Thyroid gland (tissue), 4 donors: Measurements from ENCODE around the gene USP17L13. TPM values are rescaled to one million over a fixed set of nuclear protein-coding genes. Genes with fewer than 3 reads are reported as not detected.
"Not testable (repeated sequence)": the region's sequence is repeated elsewhere in the genome, so short reads cannot be mapped to it uniquely, and the experiment has no call there.

Experiments used
- DNase-seq, 2 donors: peaks; one replicate each; pipeline ENCODE4 v3.0.0-alpha.2; 2019
- H3K27ac ChIP-seq, 3 donors: fragments of 200-600 bp; sonication (generic); 1 replicate in 2 of 3; 2 replicates in 1 of 3; pipeline ENCODE4 v1.5.1; 2016 to 2019; ENCODE audit warnings: mild to moderate bottlenecking in 1 of 3, moderate library complexity in 1 of 3
- H3K27me3 ChIP-seq: fragments of 200-600 bp; sonication (generic); one replicate; pipeline ENCODE4 v1.5.1; 2019
- H3K36me3 ChIP-seq, 2 donors: fragments of 200-600 bp; sonication (generic); one replicate each; pipeline ENCODE4 v1.5.1; 2016 to 2019
- H3K4me1 ChIP-seq, 2 donors: fragments of 200-600 bp; sonication (generic); one replicate each; pipeline ENCODE4 v1.5.1; 2017 to 2019
- H3K4me3 ChIP-seq, 3 donors: fragments of 200-600 bp; sonication (generic); replicated peaks in 1 of 3; 1 replicate in 2 of 3; 2 replicates in 1 of 3; pipeline ENCODE4 v1.5.1; 2016; ENCODE audit warnings: mild to moderate bottlenecking in 1 of 3
- H3K9me3 ChIP-seq: fragments of 200-600 bp; sonication (generic); one replicate; pipeline ENCODE4 v1.5.1; 2017
- WGBS, 2 donors: methylation state at CpG; one replicate each; pipeline ENCODE4 v1.1.5; 2017; 5-methylcytosine and 5-hydroxymethylcytosine counted together
- intact Hi-C: fragments of 100-400 bp; cut with DNase I; formaldehyde crosslinking; loops from one replicate; pipeline ENCODE4 v1.15.1; 2023
- total RNA-seq, 4 donors: library from RNA; depleted of rRNA; stranded (reverse); fragments of >200 nt; gene quantifications; one replicate each; pipeline ENCODE4 v1.2.3, GENCODE V29; 2016

The USP17L13 gene, protein sequence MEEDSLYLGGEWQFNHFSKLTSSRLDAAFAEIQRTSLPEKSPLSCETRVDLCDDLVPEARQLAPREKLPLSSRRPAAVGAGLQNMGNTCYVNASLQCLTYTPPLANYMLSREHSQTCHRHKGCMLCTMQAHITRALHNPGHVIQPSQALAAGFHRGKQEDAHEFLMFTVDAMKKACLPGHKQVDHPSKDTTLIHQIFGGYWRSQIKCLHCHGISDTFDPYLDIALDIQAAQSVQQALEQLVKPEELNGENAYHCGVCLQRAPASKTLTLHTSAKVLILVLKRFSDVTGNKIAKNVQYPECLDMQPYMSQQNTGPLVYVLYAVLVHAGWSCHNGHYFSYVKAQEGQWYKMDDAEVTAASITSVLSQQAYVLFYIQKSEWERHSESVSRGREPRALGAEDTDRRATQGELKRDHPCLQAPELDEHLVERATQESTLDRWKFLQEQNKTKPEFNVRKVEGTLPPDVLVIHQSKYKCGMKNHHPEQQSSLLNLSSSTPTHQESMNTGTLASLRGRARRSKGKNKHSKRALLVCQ
- total RNA-seq, result not detected

DNA sequence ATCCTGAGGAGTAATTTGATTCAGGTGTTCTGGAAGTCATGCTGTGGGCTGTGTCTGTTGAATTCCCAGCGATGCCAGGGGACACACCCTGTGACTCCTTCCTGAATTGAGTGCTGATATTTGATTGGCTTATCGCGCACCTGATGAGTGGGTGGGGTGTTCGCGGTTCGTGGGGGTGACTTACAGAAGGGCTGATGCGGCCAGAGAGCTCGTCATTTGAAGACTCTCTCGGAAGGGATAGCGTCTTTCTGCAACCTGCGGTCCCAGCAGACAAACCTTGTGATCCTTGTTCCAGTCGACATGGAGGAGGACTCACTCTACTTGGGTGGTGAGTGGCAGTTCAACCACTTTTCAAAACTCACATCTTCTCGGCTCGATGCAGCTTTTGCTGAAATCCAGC is at the start of gene USP17L13:
USP17L13 (plus strand) TSS at position 301 of the 400 bp plus-strand sequence; CDS start at position 301, 0 bp downstream.
- DNase-seq, intact Hi-C loops, H3K9me3 ChIP-seq, H3K27me3 ChIP-seq, H3K4me1 ChIP-seq, H3K27ac ChIP-seq, H3K4me3 ChIP-seq, H3K36me3 ChIP-seq: not testable (repeated sequence)
- WGBS, 2 donors, result no CpG with 5 or more reads among the region's 14 CpGs

DNA sequence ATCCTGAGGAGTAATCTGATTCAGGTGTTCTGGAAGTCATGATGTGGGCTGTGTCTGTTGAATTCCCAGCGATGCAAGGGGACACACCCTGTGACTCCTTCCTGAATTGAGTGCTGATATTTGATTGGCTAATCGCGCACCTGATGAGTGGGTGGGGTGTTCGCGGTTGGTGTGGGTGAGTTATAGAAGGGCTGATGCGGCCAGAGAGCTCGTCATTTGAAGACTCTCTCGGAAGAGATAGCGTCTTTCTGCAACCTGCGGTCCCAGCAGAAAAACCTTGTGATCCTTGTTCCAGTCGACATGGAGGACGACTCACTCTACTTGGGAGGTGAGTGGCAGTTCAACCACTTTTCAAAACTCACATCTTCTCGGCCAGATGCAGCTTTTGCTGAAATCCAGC is 14.3 kb upstream of the USP17L13 start, which contains the start of gene USP17L10:
USP17L10 (plus strand) TSS at position 301 of the 400 bp plus-strand sequence; CDS start at position 301, 0 bp downstream.
- H3K9me3 ChIP-seq, H3K4me1 ChIP-seq, H3K4me3 ChIP-seq, H3K27ac ChIP-seq, intact Hi-C loops, H3K36me3 ChIP-seq, DNase-seq, H3K27me3 ChIP-seq: not testable (repeated sequence)
- no CpG with 5 or more reads among the region's 13 CpGs for WGBS, 2 donors

DNA sequence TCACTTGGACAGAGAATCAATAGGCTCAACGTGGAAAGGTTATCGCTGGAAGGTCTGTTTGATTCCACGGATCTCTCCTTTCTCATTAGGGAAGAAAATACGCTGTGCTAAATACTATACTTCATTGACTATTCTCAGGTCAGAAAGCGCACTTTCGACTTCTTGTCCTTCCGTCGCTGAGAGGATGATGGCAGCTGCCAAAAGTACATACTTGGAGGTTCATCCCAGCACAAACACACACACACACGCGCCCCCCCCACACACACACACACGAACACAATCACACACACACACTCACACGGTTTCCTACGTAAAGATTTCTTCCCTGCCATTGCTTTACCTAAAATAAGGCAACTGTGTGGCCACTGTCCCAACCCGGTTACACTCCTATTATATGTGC is 10.0 kb upstream of the USP17L13 start:
- H3K36me3 ChIP-seq, DNase-seq, H3K9me3 ChIP-seq, H3K4me3 ChIP-seq, H3K27ac ChIP-seq, H3K27me3 ChIP-seq, intact Hi-C loops, H3K4me1 ChIP-seq: not testable (repeated sequence)
- 76 to 82% methylated on average over 10 to 11 of the region's 14 CpGs for WGBS, 2 donors

DNA sequence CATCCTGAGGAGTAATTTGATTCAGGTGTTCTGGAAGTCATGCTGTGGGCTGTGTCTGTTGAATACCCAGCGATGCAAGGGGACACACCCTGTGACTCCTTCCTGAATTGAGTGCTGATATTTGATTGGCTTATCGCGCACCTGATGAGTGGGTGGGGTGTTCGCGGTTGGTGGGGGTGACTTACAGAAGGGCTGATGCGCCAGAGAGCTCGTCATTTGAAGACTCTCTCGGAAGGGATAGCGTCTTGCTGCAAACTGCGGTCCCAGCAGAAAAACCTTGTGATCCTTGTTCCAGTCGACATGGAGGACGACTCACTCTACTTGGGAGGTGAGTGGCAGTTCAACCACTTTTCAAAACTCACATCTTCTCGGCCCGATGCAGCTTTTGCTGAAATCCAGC is 9.6 kb upstream of the USP17L13 start, which contains the start of gene USP17L11:
USP17L11 (plus strand) TSS at position 301 of the 400 bp plus-strand sequence; CDS start at position 301, 0 bp downstream.
- intact Hi-C loops, result not testable (repeated sequence)
- no CpG with 5 or more reads among the region's 14 CpGs for WGBS, 2 donors

DNA sequence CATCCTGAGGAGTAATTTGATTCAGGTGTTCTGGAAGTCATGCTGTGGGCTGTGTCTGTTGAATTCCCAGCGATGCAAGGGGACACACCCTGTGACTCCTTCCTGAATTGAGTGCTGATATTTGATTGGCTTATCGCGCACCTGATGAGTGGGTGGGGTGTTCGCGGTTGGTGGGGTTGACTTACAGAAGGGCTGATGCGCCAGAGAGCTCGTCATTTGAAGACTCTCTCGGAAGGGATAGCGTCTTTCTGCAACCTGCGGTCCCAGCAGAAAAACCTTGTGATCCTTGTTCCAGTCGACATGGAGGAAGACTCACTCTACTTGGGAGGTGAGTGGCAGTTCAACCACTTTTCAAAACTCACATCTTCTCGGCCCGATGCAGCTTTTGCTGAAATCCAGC is 4.8 kb upstream of the USP17L13 start, which contains the start of gene USP17L12:
USP17L12 (plus strand) TSS at position 301 of the 400 bp plus-strand sequence; CDS start at position 301, 0 bp downstream.
- H3K9me3 ChIP-seq, H3K4me1 ChIP-seq, H3K27ac ChIP-seq, H3K4me3 ChIP-seq, H3K36me3 ChIP-seq, intact Hi-C loops, H3K27me3 ChIP-seq, DNase-seq: not testable (repeated sequence)
- no CpG with 5 or more reads among the region's 13 CpGs for WGBS, 2 donors

More for the DNA sequence above, 9.6 kb upstream of the USP17L13 start, which contains the start of gene USP17L11:
- H3K4me3 ChIP-seq, H3K27me3 ChIP-seq, H3K36me3 ChIP-seq, H3K27ac ChIP-seq, H3K4me1 ChIP-seq, DNase-seq, H3K9me3 ChIP-seq: not testable (repeated sequence)

DNA sequence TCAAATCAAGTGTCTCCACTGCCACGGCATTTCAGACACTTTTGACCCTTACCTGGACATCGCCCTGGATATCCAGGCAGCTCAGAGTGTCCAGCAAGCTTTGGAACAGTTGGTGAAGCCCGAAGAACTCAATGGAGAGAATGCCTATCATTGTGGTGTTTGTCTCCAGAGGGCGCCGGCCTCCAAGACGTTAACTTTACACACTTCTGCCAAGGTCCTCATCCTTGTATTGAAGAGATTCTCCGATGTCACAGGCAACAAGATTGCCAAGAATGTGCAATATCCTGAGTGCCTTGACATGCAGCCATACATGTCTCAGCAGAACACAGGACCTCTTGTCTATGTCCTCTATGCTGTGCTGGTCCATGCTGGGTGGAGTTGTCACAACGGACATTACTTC is 5.6 kb downstream of the USP17L13 start:
- H3K27ac ChIP-seq, H3K27me3 ChIP-seq, H3K9me3 ChIP-seq, H3K4me1 ChIP-seq, H3K4me3 ChIP-seq, intact Hi-C loops, H3K36me3 ChIP-seq: not testable (repeated sequence)
- 82% methylated on average over 5 of the region's 8 CpGs; no CpG with 5 or more reads in 1 of the 2 donors for WGBS, 2 donors
- peak in 1 of 2 donors; percentile 0 for DNase-seq

DNA sequence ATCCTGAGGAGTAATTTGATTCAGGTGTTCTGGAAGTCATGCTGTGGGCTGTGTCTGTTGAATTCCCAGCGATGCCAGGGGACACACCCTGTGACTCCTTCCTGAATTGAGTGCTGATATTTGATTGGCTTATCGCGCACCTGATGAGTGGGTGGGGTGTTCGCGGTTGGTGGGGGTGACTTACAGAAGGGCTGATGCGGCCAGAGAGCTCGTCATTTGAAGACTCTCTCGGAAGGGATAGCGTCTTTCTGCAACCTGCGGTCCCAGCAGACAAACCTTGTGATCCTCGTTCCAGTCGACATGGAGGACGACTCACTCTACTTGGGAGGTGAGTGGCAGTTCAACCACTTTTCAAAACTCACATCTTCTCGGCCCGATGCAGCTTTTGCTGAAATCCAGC is 9.4 kb downstream of the USP17L13 start, which contains the start of gene USP17L15:
USP17L15 (plus strand) TSS at position 301 of the 400 bp plus-strand sequence; CDS start at position 301, 0 bp downstream.
- intact Hi-C loops, H3K27me3 ChIP-seq, H3K4me1 ChIP-seq, H3K36me3 ChIP-seq, DNase-seq, H3K9me3 ChIP-seq, H3K4me3 ChIP-seq, H3K27ac ChIP-seq: not testable (repeated sequence)
- no CpG with 5 or more reads among the region's 15 CpGs for WGBS, 2 donors

DNA sequence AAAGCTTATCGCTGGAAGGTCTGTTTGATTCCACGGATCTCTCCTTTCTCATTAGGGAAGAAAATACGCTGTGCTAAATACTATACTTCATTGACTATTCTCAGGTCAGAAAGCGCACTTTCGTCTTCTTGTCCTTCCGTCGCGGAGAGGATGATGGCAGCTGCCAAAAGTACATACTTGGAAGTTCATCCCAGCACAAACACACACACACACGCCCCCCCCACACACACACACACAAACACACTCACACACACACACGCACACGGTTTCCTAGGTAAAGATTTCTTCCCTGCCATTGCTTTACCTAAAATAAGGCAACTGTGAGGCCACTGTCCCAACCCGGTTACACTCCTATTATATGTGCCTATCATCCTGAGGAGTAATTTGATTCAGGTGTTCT is 13.8 kb downstream of the USP17L13 start:
- H3K4me3 ChIP-seq, intact Hi-C loops, H3K4me1 ChIP-seq: not testable (repeated sequence)

DNA sequence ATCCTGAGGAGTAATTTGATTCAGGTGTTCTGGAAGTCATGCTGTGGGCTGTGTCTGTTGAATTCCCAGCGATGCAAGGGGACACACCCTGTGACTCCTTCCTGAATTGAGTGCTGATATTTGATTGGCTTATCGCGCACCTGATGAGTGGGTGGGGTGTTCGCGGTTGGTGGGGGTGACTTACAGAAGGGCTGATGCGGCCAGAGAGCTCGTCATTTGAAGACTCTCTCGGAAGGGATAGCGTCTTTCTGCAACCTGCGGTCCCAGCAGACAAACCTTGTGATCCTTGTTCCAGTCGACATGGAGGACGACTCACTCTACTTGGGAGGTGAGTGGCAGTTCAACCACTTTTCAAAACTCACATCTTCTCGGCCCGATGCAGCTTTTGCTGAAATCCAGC is 18.9 kb downstream of the USP17L13 start, which contains the start of gene USP17L17:
USP17L17 (plus strand) TSS at position 301 of the 400 bp plus-strand sequence; CDS start at position 301, 0 bp downstream.
- H3K4me1 ChIP-seq, H3K36me3 ChIP-seq, intact Hi-C loops, DNase-seq, H3K27ac ChIP-seq, H3K27me3 ChIP-seq, H3K9me3 ChIP-seq, H3K4me3 ChIP-seq: not testable (repeated sequence)
- 86 to 90% methylated on average over 7 to 12 of the region's 14 CpGs for WGBS, 2 donors

More for the DNA sequence above, 13.8 kb downstream of the USP17L13 start:
- H3K9me3 ChIP-seq, H3K36me3 ChIP-seq, H3K27ac ChIP-seq, H3K27me3 ChIP-seq: not testable (repeated sequence)
- peak; percentile 2 for DNase-seq
- WGBS, 2 donors, result no CpG with 5 or more reads among the region's 12 CpGs

DNA sequence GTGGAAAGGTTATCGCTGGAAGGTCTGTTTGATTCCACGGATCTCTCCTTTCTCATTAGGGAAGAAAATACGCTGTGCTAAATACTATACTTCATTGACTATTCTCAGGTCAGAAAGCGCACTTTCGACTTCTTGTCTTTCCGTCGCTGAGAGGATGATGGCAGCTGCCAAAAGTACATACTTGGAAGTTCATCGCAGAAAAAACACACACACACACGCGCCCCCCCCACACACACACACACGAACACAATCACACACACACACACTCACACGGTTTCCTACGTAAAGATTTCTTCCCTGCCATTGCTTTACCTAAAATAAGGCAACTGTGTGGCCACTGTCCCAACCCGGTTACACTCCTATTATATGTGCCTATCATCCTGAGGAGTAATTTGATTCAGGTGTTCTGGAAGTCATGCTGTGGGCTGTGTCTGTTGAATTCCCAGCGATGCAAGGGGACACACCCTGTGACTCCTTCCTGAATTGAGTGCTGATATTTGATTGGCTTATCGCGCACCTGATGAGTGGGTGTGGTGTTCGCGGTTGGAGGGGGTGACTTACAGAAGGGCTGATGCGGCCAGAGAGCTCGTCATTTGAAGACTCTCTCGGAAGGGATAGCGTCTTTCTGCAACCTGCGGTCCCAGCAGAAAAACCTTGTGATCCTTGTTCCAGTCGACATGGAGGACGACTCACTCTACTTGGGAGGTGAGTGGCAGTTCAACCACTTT is 23.4 kb downstream of the USP17L13 start, which contains the start of gene USP17L18:
USP17L18 (plus strand) TSS at position 678 of the 728 bp plus-strand sequence; CDS start at position 678, 0 bp downstream.
- H3K4me3 ChIP-seq, H3K4me1 ChIP-seq, H3K27ac ChIP-seq, H3K27me3 ChIP-seq, H3K36me3 ChIP-seq, intact Hi-C loops, H3K9me3 ChIP-seq: not testable (repeated sequence)
- DNase-seq, result peak; percentile 1 to 3
- 91 to 92% methylated on average over 12 to 15 of the region's 26 CpGs for WGBS, 2 donors

DNA sequence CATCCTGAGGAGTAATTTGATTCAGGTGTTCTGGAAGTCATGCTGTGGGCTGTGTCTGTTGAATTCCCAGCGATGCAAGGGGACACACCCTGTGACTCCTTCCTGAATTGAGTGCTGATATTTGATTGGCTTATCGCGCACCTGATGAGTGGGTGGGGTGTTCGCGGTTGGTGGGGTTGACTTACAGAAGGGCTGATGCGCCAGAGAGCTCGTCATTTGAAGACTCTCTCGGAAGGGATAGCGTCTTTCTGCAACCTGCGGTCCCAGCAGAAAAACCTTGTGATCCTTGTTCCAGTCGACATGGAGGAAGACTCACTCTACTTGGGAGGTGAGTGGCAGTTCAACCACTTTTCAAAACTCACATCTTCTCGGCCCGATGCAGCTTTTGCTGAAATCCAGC is 28.4 kb downstream of the USP17L13 start, which contains the start of gene USP17L19:
USP17L19 (plus strand) TSS at position 301 of the 400 bp plus-strand sequence; CDS start at position 301, 0 bp downstream.
- intact Hi-C loops, H3K9me3 ChIP-seq, DNase-seq, H3K36me3 ChIP-seq, H3K4me1 ChIP-seq, H3K27me3 ChIP-seq, H3K27ac ChIP-seq, H3K4me3 ChIP-seq: not testable (repeated sequence)
- WGBS, 2 donors, result no CpG with 5 or more reads among the region's 13 CpGs

DNA sequence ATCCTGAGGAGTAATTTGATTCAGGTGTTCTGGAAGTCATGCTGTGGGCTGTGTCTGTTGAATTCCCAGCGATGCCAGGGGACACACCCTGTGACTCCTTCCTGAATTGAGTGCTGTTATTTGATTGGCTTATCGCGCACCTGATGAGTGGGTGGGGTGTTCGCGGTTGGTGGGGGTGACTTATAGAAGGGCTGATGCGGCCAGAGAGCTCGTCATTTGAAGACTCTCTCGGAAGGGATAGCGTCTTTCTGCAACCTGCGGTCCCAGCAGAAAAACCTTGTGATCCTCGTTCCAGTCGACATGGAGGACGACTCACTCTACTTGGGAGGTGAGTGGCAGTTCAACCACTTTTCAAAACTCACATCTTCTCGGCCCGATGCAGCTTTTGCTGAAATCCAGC is 33.1 kb downstream of the USP17L13 start, which contains the start of gene USP17L20:
USP17L20 (plus strand) TSS at position 301 of the 400 bp plus-strand sequence; CDS start at position 301, 0 bp downstream.
- intact Hi-C loops, H3K36me3 ChIP-seq, H3K9me3 ChIP-seq, H3K27me3 ChIP-seq, H3K4me3 ChIP-seq, DNase-seq, H3K27ac ChIP-seq, H3K4me1 ChIP-seq: not testable (repeated sequence)
- no CpG with 5 or more reads among the region's 15 CpGs for WGBS, 2 donors
